NCI-H146 (cell line): Measurements from ENCODE around the gene PEBP1.
"Not testable (repeated sequence)": the region's sequence is repeated elsewhere in the genome, so short reads cannot be mapped to it uniquely, and the experiment has no call there.

ENCODE experiments used
- DNase-seq: peaks from one replicate; lab custom pipeline; 2025; lab: John Stamatoyannopoulos, UW

PEBP1 gene

GRCh38 chr12:118135788-118136558 lies at the start of gene PEBP1:
Gene PEBP1, plus strand, starts transcription at chr12:118136124. Its CDS starts 86 bp downstream, at chr12:118136210.
- DNase-seq: peak; percentile 93

DNA sequence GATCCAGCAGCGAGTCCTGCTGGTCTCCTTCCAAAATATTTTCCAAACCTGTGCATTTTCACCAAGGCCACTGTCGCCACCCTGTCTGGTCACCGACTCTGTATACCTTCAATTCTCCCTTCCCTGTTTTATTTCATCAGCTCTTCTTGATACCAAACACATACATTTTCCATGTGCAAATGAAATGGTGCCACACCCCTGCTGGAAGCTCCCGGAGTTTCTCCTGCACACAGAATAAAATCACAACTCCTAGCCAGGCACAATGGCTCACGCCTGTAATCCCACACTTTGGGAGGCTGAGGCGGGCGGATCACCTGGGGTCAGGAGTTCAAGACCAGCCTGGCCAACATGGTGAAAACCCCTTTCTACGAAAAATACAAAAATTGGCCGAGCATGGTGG lies 46.1 kb upstream of the PEBP1 start:
- no peak for DNase-seq

DNA sequence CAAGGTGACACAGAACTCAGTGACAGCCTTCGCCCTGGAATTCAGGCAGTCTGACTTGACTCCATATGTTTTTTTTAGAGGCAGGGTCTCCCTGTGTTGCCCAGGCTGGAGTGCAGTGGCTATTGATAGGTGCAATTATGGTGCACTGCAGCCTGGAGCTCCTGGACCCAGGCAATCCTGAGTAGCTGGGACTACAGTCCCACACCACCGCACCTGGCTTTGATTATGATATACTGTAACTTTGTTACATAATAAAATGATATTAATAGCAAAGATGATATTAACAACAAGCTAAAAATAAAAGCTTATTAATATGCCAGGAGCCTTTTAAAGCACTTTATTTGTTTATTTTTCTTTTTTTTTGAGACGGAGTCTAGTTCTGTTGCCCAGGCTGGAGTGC lies 41.9 kb upstream of the PEBP1 start:
- DNase-seq: no peak

DNA sequence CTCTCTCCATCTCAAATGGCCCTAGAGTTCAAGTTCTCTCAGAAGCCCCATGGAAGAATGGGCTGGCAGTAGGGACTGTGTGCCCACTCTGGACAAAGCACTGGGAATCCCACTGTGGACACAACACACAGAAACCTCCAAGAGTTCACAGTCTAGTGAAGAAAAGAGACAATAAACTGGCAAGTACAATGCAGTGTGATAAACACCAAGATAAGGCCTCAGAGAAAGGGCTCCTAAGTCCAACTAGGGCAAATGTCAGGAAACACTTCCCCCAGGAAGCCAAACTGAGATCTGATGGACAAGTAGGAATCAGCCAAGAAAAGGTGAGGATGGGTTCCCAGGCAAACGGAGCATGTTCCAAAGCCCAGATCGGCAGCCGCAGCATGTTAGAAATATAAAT lies 37.5 kb upstream of the PEBP1 start:
- peak; percentile 14 for DNase-seq

DNA sequence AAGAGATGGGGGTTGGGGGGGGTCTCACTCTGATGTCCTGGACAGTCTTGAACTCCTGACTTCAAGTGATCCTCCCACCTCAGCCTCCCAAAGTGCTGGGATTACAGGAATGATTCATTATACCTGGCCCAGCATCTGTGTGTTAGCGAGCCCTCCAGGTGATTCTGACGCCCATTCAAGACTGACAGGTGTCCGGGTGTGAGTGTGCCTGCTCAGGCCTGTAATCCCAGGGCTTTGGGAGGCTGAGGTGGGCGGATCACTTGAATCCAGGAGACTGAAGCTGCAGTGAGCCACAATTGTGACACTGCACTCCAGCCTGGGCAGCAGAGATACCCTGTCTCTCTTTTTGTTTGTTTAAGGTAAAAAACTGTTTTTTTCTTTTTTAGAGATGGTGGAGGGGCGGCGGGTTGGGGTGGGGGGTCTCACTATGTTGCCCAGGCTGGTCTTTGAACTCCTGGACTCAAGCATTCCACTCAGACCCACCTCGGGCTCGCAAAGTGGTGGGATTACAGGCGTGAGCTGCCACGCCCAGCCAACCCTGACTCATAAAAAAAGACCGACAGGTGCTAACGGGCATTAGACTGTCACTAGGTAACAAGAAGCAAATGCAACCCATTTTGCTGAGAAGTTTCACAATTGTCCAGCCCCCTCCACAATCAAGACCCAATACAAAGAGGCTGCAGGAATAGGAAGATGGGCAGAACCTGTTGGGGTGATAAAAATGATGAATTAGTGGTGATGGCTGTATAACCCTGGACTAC lies 36.8 kb upstream of the PEBP1 start:
- DNase-seq: peak; percentile 84

GRCh38 chr12:118101051-118101450 lies 34.9 kb upstream of the PEBP1 start:
- DNase-seq: no peak

- DNase-seq: no peak
These were observed 33.9 kb upstream of the PEBP1 start for GRCh38 chr12:118102070-118102469.

GRCh38 chr12:118102609-118103008 lies 33.3 kb upstream of the PEBP1 start:
- DNase-seq: no peak

GRCh38 chr12:118103201-118103600 lies 32.7 kb upstream of the PEBP1 start:
- DNase-seq: peak; percentile 61

DNA sequence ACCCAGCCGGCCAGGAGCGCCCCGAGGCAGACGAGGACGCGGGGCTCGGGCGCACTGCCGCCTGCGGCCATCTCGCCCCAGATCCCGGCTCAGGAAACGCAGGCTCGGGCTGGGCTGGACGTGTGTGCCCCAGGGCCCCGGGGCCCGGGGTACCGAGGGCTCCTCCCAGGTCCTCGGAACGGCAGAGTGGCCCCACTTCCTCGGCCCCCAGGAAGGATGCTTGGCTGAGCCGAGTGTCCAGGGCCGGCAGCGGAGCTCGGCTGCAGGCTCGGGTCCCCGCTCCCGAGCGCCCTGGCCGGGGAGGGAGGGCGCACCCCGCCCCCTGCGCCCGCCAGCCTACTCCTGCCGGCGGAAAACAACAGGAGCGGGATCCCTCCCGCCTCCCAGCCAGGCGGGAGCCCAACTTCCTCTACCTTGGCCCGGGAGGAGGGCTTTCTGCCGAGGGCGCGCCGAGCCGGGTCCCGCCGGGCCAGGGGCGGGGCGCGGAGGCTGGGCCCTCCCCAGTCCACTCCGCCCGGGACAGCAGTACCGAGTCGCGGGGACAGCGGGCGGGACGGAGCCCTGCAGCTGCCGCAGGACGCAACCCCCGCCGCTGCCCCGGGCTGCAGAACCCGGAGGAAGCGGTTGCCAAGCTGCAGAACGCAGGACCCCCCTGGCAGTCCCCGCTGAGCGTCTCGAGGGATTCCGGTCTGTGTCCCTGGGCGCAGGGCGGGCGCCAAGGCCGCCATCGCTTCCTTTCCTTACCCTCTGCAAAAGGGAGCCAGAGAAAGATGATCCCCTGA lies 32.1 kb upstream of the PEBP1 start, which contains the start of gene VSIG10:
Gene VSIG10 (minus strand): TSS at position 411 of the 782 bp plus-strand sequence. CDS start 340 bp downstream, at position 71.
- DNase-seq: peak; percentile 89

GRCh38 chr12:118107011-118107410 lies 28.9 kb upstream of the PEBP1 start:
- no peak for DNase-seq

- no peak for DNase-seq
These were observed 28.2 kb upstream of the PEBP1 start for GRCh38 chr12:118107694-118108093.

- DNase-seq: no peak
These were observed 26.8 kb upstream of the PEBP1 start for GRCh38 chr12:118109088-118109487.

GRCh38 chr12:118119449-118119879 lies 16.5 kb upstream of the PEBP1 start:
- no peak for DNase-seq

DNA sequence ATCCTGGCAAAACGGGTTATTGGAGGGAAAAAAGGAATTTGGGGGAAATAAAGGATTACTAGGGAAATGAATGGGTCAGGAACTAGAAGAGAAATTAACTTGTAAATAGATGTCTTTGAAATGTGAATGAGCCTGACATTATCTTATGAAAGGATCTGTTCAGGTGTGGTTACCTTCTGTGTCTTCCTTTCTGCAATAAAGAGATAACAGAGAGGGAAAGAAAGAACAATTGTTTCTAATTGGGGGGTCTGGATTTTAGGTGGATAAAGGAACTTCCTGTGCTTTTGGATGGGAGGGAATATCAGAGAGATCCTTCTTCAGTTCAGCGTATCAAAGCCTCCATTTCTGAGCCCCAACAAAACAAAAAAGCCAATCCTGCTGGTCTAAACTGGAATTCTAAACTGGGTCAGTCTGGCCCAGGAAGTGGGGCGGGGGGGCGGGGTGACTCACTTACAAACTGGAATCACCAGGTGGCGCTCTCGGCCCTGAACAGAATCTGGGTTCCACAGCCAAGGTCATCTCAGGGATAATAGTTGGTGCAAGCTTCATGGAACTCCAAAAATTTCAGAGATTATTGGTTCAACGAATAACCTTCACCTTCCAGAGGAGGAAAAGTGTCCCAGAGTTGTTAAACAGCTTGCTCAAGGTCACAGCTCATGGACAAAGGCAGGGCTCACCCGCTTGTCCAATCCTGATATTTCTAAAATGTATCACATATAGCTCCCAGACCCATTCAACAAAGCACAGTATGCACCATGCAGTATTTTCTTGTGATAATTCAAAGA lies 15.2 kb upstream of the PEBP1 start:
- DNase-seq: peak; percentile 64

GRCh38 chr12:118122264-118122663 lies 13.7 kb upstream of the PEBP1 start:
- no peak for DNase-seq

- DNase-seq: no peak
These were observed 11.5 kb upstream of the PEBP1 start for GRCh38 chr12:118124333-118124874.

- no peak for DNase-seq
These were observed 10.2 kb upstream of the PEBP1 start for GRCh38 chr12:118125743-118126118.

GRCh38 chr12:118126119-118126757 lies 9.7 kb upstream of the PEBP1 start:
- no peak for DNase-seq

GRCh38 chr12:118127867-118128266 lies 8.1 kb upstream of the PEBP1 start:
- no peak for DNase-seq

DNA sequence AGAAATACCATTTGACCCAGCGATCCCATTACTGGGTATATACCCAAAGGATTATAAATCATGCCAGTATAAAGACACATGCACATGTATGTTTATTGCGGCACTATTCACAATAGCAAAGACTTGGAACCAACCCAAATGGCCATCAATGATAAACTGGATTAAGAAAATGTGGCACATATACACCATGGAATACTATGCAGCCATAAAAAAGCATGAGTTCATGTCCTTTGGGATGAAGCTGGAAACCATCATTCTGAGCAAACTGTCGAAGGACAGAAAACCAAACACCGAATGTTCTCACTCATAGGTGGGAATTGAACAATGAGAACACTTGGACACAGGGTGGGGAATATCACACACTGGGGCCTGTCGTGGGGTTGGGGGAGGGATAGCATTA lies 6.5 kb upstream of the PEBP1 start:
- not testable (repeated sequence) for DNase-seq
